K562 (cell line): ENCODE data around the gene SEL1L. TPM values are rescaled to one million over a fixed set of nuclear protein-coding genes. Genes with fewer than 3 reads are reported as not detected.
A peak's percentile ranks its signal among the peaks of the same experiment; 100 is the strongest.

ENCODE experiments used
- CCAR2 ChIP-seq: fragments of 200-400 bp; formaldehyde crosslinking; IDR thresholded peaks from 2 replicates; pipeline ENCODE4 v1.6.1; 2017; ENCODE audit warnings: mild to moderate bottlenecking, low read depth, low read length
- CHCHD3 ChIP-seq: fragments of 250-450 bp; sonication (Bioruptor Pico); IDR thresholded peaks from 2 replicates; pipeline ENCODE4 v2.1.2; 2022; ENCODE audit warnings: mild to moderate bottlenecking
- E4F1 ChIP-seq: fragments of 250-450 bp; sonication (Bioruptor Pico); IDR thresholded peaks from 2 replicates; pipeline ENCODE4 v1.5.0; 2021; ENCODE audit warnings: mild to moderate bottlenecking, borderline replicate concordance
- ETV1 ChIP-seq: fragments of 450-650 bp; conservative IDR thresholded peaks from 2 replicates; pipeline ENCODE4 v1.6.1; 2016; ENCODE audit warnings: missing genetic modification characterization, control low read depth, low read depth, missing compliant biosample characterization
- EZH2 ChIP-seq: IDR thresholded peaks from 2 replicates; pipeline ENCODE4 v1.6.1; 2012; ENCODE audit warnings: low read depth, mild to moderate bottlenecking, inconsistent platforms, low read length, borderline replicate concordance
- GABPB2 ChIP-seq: fragments of 250-450 bp; sonication (Bioruptor Pico); conservative IDR thresholded peaks from 2 replicates; pipeline ENCODE4 v1.5.1; 2021; ENCODE audit warnings: mild to moderate bottlenecking
- GATAD2B ChIP-seq: fragments of 450-650 bp; IDR thresholded peaks from 2 replicates; pipeline ENCODE4 v1.6.1; 2017; ENCODE audit warnings: mild to moderate bottlenecking, borderline replicate concordance
- HDAC1 ChIP-seq, 2 experiments: fragments of 450-650 bp; IDR thresholded peaks; 2 replicates each; pipeline ENCODE4 v1.6.1; 2016 to 2017; ENCODE audit warnings: inconsistent platforms in 1 of 2, mild to moderate bottlenecking in 1 of 2, moderate library complexity in 1 of 2
- IRF1 ChIP-seq: sonication (generic); formaldehyde crosslinking; IDR thresholded peaks from 2 replicates; pipeline ENCODE4 v1.8.0; 2022; ENCODE audit warnings: missing genetic modification reagents, mild to moderate bottlenecking, borderline replicate concordance
- MCM3 ChIP-seq: fragments of 450-650 bp; IDR thresholded peaks from 2 replicates; pipeline ENCODE4 v1.6.1; 2016
- MTA3 ChIP-seq: fragments of 450-650 bp; formaldehyde crosslinking; IDR thresholded peaks from 2 replicates; pipeline ENCODE4 v1.6.1; 2017; ENCODE audit warnings: mild to moderate bottlenecking, borderline replicate concordance
- NFRKB ChIP-seq: fragments of 450-650 bp; IDR thresholded peaks from 2 replicates; pipeline ENCODE4 v1.6.1; 2016; ENCODE audit warnings: low read depth
- PHF20 ChIP-seq: fragments of 450-650 bp; IDR thresholded peaks from 2 replicates; pipeline ENCODE4 v1.6.1; 2018; ENCODE audit not compliant: partially characterized antibody
- PTBP1 ChIP-seq: fragments of 200-400 bp; formaldehyde crosslinking; IDR thresholded peaks from 2 replicates; pipeline ENCODE4 v1.6.1; 2017; ENCODE audit warnings: low read depth, low read length
- RCOR1 ChIP-seq, 2 experiments: IDR thresholded peaks; 2 replicates each; pipeline ENCODE4 v1.6.1; 2012; ENCODE audit warnings: low read depth in 2 of 2, low read length in 2 of 2, borderline replicate concordance in 1 of 2, improper control_type of control experiment in 1 of 2
- RHOXF2B ChIP-seq: fragments of 250-450 bp; sonication (Bioruptor Pico); conservative IDR thresholded peaks from 2 replicates; pipeline ENCODE4 v1.5.1; 2021
- SIRT6 ChIP-seq: IDR thresholded peaks from one replicate; pipeline ENCODE4 v1.6.1; 2012; ENCODE audit warnings: low read depth, mild to moderate bottlenecking, control low read depth, inconsistent platforms, low read length, moderate library complexity
- SMARCC2 ChIP-seq: fragments of 450-650 bp; IDR thresholded peaks from 2 replicates; pipeline ENCODE4 v1.6.1; 2017; ENCODE audit warnings: antibody characterized with exemption, moderate library complexity, mild to moderate bottlenecking, low read depth
- SRSF9 ChIP-seq: fragments of 200-400 bp; formaldehyde crosslinking; IDR thresholded peaks from 2 replicates; pipeline ENCODE4 v1.6.1; 2017; ENCODE audit warnings: low read depth, low read length, borderline replicate concordance
- THAP7 ChIP-seq: fragments of 250-450 bp; sonication (Bioruptor Pico); IDR thresholded peaks from 2 replicates; pipeline ENCODE4 v1.5.0; 2021
- USF1 ChIP-seq: sonication (generic); formaldehyde crosslinking; IDR thresholded peaks from 2 replicates; pipeline ENCODE4 v1.9.0; 2022; ENCODE audit warnings: mild to moderate bottlenecking, missing genetic modification reagents
- ZBTB1 ChIP-seq: sonication (generic); formaldehyde crosslinking; IDR thresholded peaks from 2 replicates; pipeline ENCODE4 v1.8.1; 2023; ENCODE audit warnings: missing genetic modification reagents, low read depth, mild to moderate bottlenecking, borderline replicate concordance
- ZNF174 ChIP-seq: fragments of 250-450 bp; sonication (Bioruptor Pico); IDR thresholded peaks from 2 replicates; pipeline ENCODE4 v1.4.0; 2020; ENCODE audit warnings: mild to moderate bottlenecking
- ZNF197 ChIP-seq: fragments of 200-800 bp; sonication (Bioruptor generic); IDR thresholded peaks from 2 replicates; pipeline ENCODE4 v1.6.1; 2016; ENCODE audit warnings: low read depth, missing genetic modification characterization, missing compliant biosample characterization
- ZNF764 ChIP-seq: fragments of 250-450 bp; sonication (Bioruptor Pico); IDR thresholded peaks from 2 replicates; pipeline ENCODE4 v1.4.0; 2020; ENCODE audit warnings: low read depth, mild to moderate bottlenecking, moderate library complexity
- polyA plus RNA-seq, 8 experiments: library from polyadenylated mRNA; depleted of rRNA in 4 of 8; stranded (reverse) in 5 of 8; unstranded in 3 of 8; fragments of >200 nt; fragmentation: Nextera tagmentation in 2 of 8; fragmentation: Illumina TruSeq in 1 of 8; extraction: Ambion mirVana in 2 of 8; extraction: Trizol in 1 of 8; gene quantifications; 2 replicates each; pipeline versions ENCODE4 v1.2.1 to v1.2.3, GENCODE V29; 2011 to 2014; ENCODE audit warnings: inconsistent platforms in 1 of 8, missing spikeins in 1 of 8
- total RNA-seq, 7 experiments: library from RNA; depleted of rRNA in 6 of 7; stranded (reverse); fragments of >200 nt in 6 of 7; fragmentation: Illumina TruSeq in 2 of 7; extraction: Trizol in 2 of 7; gene quantifications; 2 replicates each; pipeline versions ENCODE4 v1.2.1 to v1.2.3, GENCODE V29; 2011 to 2021; ENCODE audit warnings: low replicate concordance in 1 of 7

The SEL1L gene
- total and polyA plus RNA-seq, 9 of the 15 experiments (the other 6 are each of a cell fraction or from before 2014, with no cell fraction given), result 7.7 to 21.1 (median 13.6) TPM

GRCh38 chr14:81427348-81428058 is 106.2 kb downstream of the SEL1L start (continued):
- TF ChIP-seq E4F1 (CRISPR knock-in tag) (no peak), GATAD2B (0 out of 2 replicates have a peak, but pooled peaks have one; percentile 13), MTA3 (peak; percentile 69), ZBTB1 (CRISPR knock-in tag) (no peak), SRSF9 (no peak), EZH2 (no peak), ZNF197 (CRISPR knock-in tag) (peak; percentile 60; the same call in 1 of the 2 replicates), THAP7 (no peak), MCM3 (no peak), USF1 (CRISPR knock-in tag) (no peak), PHF20 (no peak), HDAC1 (IDR thresholded peaks at IDR 0.05) (peak in 1 of 2 experiments; percentile 76; a peak in 1 of 4 replicates), RHOXF2B (CRISPR knock-in tag) (no peak), CHCHD3 (CRISPR knock-in tag) (no peak), GABPB2 (CRISPR knock-in tag) (no peak), ZNF174 (CRISPR knock-in tag) (no peak), IRF1 (CRISPR knock-in tag) (no peak), SIRT6 (no peak), SMARCC2 (peak; percentile 77), NFRKB (no peak; the same call in 1 of the 2 replicates), CCAR2 (no peak), RCOR1 (IDR thresholded peaks at IDR 0.05; ENCODE audit: borderline replicate concordance in 1 of 2, low read depth in 2 of 2, low read length in 2 of 2) (peak in 1 of 2 experiments; percentile 87; a peak in 3 of 4 replicates), ZNF764 (CRISPR knock-in tag) (no peak), PTBP1 (no peak), ETV1 (tag) (peak; percentile 97)
